HT-29 (cell line): ENCODE measurements around the gene CREBL2. TPM values are rescaled to one million over a fixed set of nuclear protein-coding genes. Genes with fewer than 3 reads are reported as not detected.
"Not testable (repeated sequence)": the region's sequence is repeated elsewhere in the genome, so short reads cannot be mapped to it uniquely, and the experiment has no call there.

Experiments used
- DNase-seq: peaks from one replicate; pipeline ENCODE4 v3.0.0-alpha.2; 2015; ENCODE audit warnings: low spot score
- total RNA-seq: library from RNA; depleted of rRNA; stranded (reverse); fragments of >200 nt; shearing (Covaris generic); gene quantifications from 2 replicates; pipeline ENCODE4 v1.2.3, GENCODE V29; 2014

CREBL2 gene
- total RNA-seq, 1 experiment from 2014 or later, result 15.7 TPM

GRCh38 chr12:12635651-12636050, 24.0 kb downstream of the CREBL2 start:
- DNase-seq, result no peak

GRCh38 chr12:12636641-12637040, 25.0 kb downstream of the CREBL2 start:
- no peak for DNase-seq

GRCh38 chr12:12639995-12640394, 28.3 kb downstream of the CREBL2 start:
- not testable (repeated sequence) for DNase-seq

- no peak for DNase-seq
These were observed 30.0 kb downstream of the CREBL2 start for GRCh38 chr12:12641650-12642049.

- DNase-seq, result no peak
These were observed 31.2 kb downstream of the CREBL2 start for GRCh38 chr12:12642916-12643315.

- DNase-seq, result peak; percentile 41
These were observed 33.8 kb downstream of the CREBL2 start for GRCh38 chr12:12645485-12645884.

GRCh38 chr12:12645968-12646367, 34.3 kb downstream of the CREBL2 start:
- DNase-seq, result not testable (repeated sequence)

GRCh38 chr12:12646483-12647072, 34.9 kb downstream of the CREBL2 start:
- DNase-seq, result no peak

- DNase-seq, result no peak
These were observed 36.6 kb downstream of the CREBL2 start for GRCh38 chr12:12648284-12648683.

GRCh38 chr12:12648951-12649650, 37.4 kb downstream of the CREBL2 start:
- DNase-seq, result no peak

GRCh38 chr12:12651752-12652151, 40.1 kb downstream of the CREBL2 start:
- no peak for DNase-seq

- DNase-seq, result not testable (repeated sequence)
These were observed 41.0 kb downstream of the CREBL2 start for GRCh38 chr12:12652704-12653103.

GRCh38 chr12:12653922-12654321, 42.2 kb downstream of the CREBL2 start:
- no peak for DNase-seq

GRCh38 chr12:12654691-12655460, 43.2 kb downstream of the CREBL2 start:
- DNase-seq, result no peak

- DNase-seq, result no peak
These were observed 48.5 kb downstream of the CREBL2 start for GRCh38 chr12:12660201-12660600.

- no peak for DNase-seq
These were observed 49.6 kb downstream of the CREBL2 start for GRCh38 chr12:12661086-12661856.

- DNase-seq, result no peak
These were observed 52.1 kb downstream of the CREBL2 start for GRCh38 chr12:12663644-12664294.

GRCh38 chr12:12665194-12665593, 53.5 kb downstream of the CREBL2 start:
- no peak for DNase-seq

- no peak for DNase-seq
These were observed 56.3 kb downstream of the CREBL2 start for GRCh38 chr12:12668005-12668404.

- DNase-seq, result no peak
These were observed 57.3 kb downstream of the CREBL2 start for GRCh38 chr12:12669020-12669419.
